ENCODE results near the gene GPT2.

Gene GPT2

DNA sequence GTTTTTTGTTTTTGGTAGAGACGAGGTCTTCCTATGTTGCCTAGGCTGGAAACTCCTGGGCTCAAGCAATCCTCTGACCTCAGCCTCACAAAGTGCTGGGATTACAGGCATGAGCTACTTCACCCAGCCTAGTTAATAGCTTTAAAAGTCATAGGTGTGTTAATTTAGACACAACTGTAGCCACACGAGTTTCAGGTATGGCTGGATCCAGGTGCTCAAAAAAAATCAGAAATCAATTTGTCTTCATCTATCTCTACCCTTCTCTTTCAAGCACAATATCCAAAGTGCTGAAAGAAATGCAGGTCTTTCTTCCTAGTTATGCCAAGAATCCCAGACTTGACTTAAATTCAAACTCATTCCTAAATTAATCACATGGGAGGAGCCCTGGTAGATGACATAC is 29.3 kb upstream of the GPT2 start:
- no peak for DNase-seq (ENCODE audit: low read depth)
- no peak overlapping the region for H3K4me3 ChIP-seq (ENCODE audit: low read depth, low read length)

DNA sequence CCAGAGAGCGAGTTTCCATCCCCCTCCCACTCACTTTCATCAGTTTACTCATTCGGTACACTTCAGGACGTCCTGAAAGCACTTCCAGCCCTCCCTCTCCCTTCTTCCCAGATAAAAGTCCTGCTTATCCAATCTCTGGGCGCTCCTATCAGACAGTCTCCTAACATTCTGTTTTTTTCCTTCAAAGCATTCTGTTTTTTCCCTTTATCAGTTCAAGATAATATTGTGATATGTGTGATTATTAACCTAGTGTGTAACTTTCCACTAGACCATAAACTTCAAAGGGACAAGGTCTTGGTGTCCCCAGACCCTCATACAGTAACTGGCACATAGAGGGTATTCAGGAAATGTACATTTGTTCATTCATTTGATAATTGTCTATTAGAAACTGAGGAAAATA is 28.8 kb upstream of the GPT2 start:
- TF ChIP-seq, protein P1, sequence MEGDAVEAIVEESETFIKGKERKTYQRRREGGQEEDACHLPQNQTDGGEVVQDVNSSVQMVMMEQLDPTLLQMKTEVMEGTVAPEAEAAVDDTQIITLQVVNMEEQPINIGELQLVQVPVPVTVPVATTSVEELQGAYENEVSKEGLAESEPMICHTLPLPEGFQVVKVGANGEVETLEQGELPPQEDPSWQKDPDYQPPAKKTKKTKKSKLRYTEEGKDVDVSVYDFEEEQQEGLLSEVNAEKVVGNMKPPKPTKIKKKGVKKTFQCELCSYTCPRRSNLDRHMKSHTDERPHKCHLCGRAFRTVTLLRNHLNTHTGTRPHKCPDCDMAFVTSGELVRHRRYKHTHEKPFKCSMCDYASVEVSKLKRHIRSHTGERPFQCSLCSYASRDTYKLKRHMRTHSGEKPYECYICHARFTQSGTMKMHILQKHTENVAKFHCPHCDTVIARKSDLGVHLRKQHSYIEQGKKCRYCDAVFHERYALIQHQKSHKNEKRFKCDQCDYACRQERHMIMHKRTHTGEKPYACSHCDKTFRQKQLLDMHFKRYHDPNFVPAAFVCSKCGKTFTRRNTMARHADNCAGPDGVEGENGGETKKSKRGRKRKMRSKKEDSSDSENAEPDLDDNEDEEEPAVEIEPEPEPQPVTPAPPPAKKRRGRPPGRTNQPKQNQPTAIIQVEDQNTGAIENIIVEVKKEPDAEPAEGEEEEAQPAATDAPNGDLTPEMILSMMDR (IDR thresholded peaks at IDR 0.05; ENCODE audit: insufficient read depth, low read depth, low read length, missing control alignments) = no peak
- H3K4me3 ChIP-seq (ENCODE audit: low read depth, low read length) = no peak overlapping the region
- DNase-seq (ENCODE audit: low read depth) = no peak

More for the DNA sequence above, 29.3 kb upstream of the GPT2 start:
- TF ChIP-seq, protein P1 (IDR thresholded peaks at IDR 0.05; ENCODE audit: insufficient read depth, low read depth, low read length, missing control alignments) = no peak

DNA sequence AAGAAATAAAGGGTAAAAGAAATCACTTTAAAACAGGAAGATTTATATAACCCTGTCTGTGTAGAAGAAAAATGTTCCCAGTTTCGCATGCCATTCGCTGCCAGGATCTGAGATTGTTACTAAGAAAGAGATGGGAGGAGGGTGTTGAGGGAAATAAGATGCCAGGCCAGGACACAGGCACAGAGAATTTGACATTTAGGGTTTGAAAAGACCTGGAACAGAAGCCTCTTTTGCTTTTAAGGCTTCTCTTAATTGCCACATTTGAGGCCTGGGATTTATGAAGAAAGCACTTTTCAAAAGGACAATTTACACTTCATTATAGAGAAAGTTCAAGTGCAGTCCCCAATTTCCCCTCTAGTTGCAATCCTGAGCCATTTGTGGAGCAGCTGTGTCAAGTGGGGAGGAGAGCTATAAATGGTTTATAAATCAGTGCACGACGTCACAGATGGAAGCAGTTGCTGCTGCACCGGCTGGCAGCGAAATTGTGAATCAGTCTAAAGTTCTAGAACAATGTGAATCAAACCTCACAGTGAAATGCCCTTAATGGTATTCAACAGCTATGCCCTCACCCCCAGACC is 26.7 kb upstream of the GPT2 start:
- DNase-seq (ENCODE audit: low read depth) = peak; percentile 32
- TF ChIP-seq, protein P1 (IDR thresholded peaks at IDR 0.05; ENCODE audit: insufficient read depth, low read depth, low read length, missing control alignments) = peak; percentile 33
- no peak overlapping the region for H3K4me3 ChIP-seq (ENCODE audit: low read depth, low read length)

DNA sequence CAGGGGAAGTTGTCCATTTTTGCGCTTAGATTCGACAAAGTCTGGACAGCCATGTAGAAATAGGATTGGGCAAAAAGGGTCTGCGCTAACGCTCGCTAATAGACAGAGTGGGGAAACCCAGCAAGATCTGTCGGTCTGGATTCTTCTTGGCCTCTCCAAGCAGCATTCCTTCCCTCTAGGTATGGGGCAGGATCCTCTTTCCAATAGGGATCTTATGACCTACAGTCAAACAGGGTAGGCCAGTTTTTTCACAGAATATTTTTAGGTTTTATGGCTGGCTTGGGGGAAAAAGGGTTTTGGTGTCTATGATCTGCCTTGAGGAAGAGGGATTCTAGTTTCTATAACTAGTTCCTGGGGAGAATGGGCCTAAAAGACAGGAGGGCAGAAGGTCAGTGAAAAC is 26.0 kb upstream of the GPT2 start:
- DNase-seq (ENCODE audit: low read depth) = no peak
- H3K4me3 ChIP-seq (ENCODE audit: low read depth, low read length) = no peak overlapping the region
- TF ChIP-seq, protein P1 (IDR thresholded peaks at IDR 0.05; ENCODE audit: insufficient read depth, low read depth, low read length, missing control alignments) = no peak

DNA sequence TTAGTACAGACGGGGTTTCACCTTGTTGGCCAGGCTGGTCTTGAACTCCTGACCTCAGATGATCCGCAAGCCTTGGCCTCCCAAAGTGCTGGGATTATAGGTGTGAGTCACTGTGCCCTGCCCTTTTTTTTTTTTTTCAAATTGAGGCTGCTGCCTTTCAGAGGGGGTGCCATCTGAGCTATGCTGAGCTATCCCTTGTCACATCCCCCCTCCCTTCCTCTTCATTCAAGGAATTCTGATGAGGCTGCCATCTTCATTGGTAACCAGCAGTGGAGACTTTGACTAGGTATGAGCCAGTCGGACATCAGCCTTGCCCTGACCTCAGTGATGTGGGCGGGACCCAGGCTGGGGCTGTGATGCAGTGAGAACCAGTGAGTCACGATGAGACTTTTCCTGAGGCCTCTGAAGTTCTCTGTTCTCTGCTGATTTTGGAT is 24.4 kb upstream of the GPT2 start:
- TF ChIP-seq, protein P1 (IDR thresholded peaks at IDR 0.05; ENCODE audit: insufficient read depth, low read depth, low read length, missing control alignments) = no peak
- no peak overlapping the region for H3K4me3 ChIP-seq (ENCODE audit: low read depth, low read length)
- DNase-seq (ENCODE audit: low read depth) = no peak

DNA sequence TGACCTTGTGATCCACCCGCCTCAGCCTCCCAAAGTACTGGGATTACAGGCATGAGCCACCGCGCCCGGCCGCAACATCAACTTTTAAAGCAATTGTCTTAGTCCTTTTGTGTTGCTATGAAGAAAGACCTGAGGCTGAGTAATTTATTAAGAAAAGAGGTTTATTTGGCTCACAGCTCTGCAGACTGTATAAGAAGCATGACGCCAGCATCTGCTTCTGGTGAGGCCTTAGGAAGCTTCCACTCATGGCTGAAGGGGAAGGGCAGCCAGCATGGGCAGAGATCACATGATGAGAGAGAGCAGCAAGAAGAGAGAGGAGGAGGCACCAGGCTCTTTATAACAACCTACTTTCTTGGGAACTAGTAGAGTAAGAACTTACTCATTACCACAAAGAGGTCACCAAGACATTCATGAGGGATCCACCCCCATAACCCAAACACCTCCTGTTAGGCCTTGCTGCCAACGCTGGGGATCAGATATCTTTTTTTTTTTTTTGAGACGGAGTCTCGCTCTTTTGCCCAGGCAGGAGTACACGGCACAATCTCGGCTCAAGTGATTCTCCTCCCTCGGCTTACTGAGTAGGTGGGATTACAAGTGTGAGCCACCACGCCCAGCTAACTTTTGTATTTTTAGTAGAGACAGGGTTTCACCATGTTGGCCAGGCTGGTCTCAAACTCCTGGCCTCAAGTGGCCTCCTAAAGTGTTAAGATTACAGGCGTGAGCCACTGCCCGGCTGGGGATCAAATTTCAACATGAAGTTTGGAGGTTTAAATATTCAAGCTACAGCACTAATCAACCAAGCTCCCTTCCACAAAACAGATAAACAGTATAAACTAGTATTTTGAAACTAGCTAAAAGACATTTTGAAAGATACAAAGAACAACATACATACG is 21.4 kb upstream of the GPT2 start:
- TF ChIP-seq, protein P1 (IDR thresholded peaks at IDR 0.05; ENCODE audit: insufficient read depth, low read depth, low read length, missing control alignments) = no peak
- H3K4me3 ChIP-seq (ENCODE audit: low read depth, low read length) = no peak overlapping the region
- DNase-seq (ENCODE audit: low read depth) = no peak

All from GM12865 (cell line).